ENCODE measurements around the gene CRLF3.
"Not testable (repeated sequence)": the region's sequence is repeated elsewhere in the genome, so short reads cannot be mapped to it uniquely, and the experiment has no call there.

DNA sequence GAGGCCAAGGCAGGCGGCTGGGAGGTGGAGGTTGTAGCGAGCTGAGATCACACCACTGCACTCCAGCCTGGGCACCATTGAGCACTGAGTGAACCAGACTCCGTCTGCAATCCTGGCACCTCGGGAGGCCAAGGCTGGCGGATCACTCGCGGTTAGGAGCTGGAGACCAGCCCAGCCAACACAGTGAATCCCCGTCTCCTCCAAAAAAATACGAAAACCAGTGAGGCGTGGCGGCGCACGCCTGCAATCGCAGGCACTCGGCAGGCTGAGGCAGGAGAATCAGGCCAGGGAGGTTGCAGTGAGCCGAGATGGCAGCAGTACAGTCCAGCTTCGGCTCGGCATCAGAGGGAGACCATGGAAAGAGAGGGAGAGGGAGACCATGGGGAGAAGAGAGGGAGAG is 88.1 kb downstream of the CRLF3 start:
- TF ChIP-seq, protein P1, sequence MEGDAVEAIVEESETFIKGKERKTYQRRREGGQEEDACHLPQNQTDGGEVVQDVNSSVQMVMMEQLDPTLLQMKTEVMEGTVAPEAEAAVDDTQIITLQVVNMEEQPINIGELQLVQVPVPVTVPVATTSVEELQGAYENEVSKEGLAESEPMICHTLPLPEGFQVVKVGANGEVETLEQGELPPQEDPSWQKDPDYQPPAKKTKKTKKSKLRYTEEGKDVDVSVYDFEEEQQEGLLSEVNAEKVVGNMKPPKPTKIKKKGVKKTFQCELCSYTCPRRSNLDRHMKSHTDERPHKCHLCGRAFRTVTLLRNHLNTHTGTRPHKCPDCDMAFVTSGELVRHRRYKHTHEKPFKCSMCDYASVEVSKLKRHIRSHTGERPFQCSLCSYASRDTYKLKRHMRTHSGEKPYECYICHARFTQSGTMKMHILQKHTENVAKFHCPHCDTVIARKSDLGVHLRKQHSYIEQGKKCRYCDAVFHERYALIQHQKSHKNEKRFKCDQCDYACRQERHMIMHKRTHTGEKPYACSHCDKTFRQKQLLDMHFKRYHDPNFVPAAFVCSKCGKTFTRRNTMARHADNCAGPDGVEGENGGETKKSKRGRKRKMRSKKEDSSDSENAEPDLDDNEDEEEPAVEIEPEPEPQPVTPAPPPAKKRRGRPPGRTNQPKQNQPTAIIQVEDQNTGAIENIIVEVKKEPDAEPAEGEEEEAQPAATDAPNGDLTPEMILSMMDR (IDR thresholded peaks at IDR 0.05 in 8 of 11, conservative IDR thresholded peaks at IDR 0.05 in 3 of 11) = not testable (repeated sequence)
- TF ChIP-seq POLR2A (IDR thresholded peaks at IDR 0.05) = not testable (repeated sequence)
- peak in 2 of 3 donors; percentile 18 to 47 for TF ChIP-seq POLR2AphosphoS5 (IDR thresholded peaks at IDR 0.05)
